NOMO-1 treated with DMSO at 0.1 percent for 48 hours (cell line): Measurements from ENCODE around the gene SRP54.
"Not testable (repeated sequence)": the region's sequence is repeated elsewhere in the genome, so short reads cannot be mapped to it uniquely, and the experiment has no call there.

Experiments used
- DNase-seq: peaks from one replicate; lab custom pipeline; 2025; ENCODE audit not compliant: unreplicated experiment; lab: John Stamatoyannopoulos, UW

The SRP54 gene

GRCh38 chr14:34982421-34983147 lies at the start of gene SRP54:
SRP54 (plus strand) TSS chr14:34982992; CDS start chr14:34996710, 13,718 bp downstream.
- peak; percentile 98 for DNase-seq

DNA sequence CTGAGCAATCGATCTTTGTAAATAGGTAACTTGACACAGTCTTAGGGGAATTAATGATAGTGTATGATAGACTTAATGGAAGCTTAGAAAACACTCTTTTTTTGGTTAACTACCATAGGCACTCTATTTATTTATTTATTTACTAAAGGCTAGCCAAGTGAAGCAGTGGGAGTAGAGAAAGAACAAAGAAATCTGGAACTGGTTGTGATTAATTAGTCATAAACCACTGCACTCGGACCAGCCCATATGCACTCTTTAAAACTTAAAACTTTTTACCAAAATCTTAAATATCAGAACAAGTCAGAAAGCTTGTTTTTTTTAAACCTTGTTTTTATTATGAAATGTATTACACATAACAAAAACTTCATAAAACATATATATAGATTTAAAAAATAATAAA lies 49.5 kb upstream of the SRP54 start:
- no peak for DNase-seq

DNA sequence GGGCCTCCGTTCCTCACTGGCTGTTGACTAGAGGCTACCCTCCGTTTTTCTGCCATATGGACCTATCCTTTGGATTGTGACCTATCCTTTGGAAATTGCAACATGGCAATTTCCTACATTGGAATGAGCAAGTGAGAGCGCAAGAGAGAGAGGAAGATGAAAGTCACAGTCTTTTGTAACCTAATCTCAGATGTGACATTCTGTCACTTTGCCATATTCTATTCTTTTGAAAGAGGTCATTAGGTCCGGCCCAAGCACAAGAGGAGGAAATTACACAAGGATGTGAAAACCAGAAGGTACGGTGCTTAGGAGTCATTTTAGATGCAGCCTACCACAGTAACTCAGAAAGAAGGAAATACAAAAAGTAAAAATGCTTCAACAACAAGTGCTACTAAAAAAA lies 47.3 kb upstream of the SRP54 start:
- peak; percentile 94 for DNase-seq

DNA sequence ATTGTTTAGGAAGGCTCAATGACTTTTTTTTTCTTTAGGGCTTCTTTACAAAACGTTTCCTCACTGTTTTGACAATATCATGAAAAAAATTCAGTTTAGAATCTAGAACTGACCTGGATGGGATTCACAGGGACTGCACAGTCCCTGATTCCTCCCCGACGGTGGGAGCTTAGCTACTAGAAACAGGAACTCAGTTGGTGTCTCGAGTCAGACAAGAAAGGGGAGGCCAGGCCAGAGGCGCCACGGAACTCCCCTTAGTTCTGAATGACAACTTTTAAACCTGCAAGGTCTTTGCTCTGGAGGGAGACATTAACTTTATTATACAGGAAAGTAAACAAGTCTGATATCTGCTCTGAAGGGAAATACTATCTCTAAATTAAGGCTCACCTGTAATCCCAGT lies 45.4 kb upstream of the SRP54 start:
- DNase-seq, result no peak

DNA sequence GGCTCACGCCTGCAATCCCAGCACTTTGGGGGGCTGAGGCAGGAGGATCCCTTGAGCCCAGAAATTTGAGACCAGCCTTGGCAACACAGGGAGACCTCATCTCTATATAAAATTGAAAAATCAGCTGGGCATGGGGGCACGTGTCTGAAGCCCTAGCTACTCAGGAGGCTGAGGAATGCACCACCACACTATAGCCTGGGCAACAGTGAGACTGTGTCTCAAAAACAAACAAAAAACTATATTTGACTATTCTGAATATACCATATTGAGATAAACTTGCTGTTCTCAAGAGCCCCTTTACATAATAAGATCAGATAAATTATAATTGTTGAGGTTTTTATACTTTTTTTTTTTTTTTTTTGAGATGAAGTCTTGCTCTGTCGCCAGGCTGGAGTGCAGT lies 44.9 kb upstream of the SRP54 start:
- no peak for DNase-seq

DNA sequence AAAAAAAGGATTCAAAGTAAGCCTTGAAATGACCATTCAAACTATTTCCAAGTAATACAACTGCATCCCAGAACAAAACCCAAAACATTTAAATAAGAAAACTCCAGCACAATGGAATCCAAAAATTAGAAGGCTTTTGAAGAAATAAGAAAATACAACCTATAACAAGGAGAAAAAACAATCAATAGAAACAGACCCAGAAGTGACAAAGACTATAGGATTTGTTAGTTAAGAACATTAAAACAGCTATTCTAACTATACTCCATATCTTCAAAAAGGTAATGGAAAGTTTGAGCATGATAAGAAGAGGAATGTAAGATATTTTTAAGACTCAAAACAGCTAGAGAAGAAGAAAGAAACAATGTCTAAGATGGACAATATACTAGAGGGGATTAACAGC lies 39.3 kb upstream of the SRP54 start:
- DNase-seq, result no peak

DNA sequence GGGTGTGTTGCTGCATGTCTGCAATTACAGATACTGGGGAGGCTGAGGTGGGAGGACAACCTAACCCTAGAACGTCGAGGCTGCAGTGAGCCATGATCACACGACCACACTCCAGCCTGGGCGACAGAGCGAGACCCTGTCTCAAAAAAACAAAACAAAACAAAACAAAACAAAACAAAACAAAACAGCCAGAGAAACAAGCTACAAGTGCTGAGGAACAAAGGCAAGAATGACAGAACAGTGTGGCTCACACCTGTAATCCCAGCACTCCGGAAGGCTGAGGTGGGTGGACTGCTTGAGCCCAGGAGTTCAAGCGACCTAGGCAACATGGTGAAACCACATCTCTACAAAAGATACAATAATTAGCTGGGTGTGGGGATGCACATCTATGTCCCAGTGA lies 38.0 kb upstream of the SRP54 start:
- DNase-seq, result no peak

- no peak for DNase-seq
These were observed 36.1 kb upstream of the SRP54 start for GRCh38 chr14:34946699-34947098.

DNA sequence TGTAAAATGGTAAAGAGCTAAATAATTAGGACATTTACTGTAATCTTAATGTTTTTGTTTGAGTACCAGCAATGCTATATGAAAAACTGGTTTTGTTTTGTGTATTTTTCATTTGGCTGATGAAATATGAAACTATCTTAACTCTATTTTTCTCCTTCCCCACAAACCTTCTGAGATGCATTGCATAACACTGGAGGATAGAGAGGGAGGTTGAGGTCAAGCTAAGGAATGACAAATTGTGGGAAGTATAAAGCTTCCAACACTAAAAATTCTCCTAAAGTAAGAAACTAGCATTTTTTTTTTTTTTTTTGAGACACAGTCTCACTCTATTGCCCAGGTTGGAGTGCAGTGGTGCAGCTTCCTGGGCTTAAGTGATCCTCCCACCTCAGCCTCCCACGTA lies 31.5 kb upstream of the SRP54 start:
- DNase-seq, result no peak

DNA sequence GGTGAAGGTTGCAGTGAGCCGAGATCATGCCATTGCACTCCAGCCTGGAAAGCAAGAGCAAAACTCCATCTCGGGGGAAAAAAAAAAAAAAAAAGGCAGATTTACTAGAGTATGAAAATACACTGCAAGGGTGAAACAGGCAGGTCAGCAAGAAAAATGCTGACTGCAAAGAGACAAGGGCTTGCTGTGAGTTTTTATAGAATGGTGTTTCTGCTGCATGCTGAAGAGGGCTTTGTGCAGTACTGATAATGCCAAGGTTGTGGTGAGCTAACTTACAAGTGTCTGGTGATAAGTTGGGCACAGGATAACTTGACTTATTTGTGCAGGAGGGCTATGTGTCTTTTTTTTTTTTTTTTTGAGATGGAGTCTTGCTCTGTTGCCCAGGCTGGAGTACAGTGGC lies 25.9 kb upstream of the SRP54 start:
- DNase-seq, result no peak

DNA sequence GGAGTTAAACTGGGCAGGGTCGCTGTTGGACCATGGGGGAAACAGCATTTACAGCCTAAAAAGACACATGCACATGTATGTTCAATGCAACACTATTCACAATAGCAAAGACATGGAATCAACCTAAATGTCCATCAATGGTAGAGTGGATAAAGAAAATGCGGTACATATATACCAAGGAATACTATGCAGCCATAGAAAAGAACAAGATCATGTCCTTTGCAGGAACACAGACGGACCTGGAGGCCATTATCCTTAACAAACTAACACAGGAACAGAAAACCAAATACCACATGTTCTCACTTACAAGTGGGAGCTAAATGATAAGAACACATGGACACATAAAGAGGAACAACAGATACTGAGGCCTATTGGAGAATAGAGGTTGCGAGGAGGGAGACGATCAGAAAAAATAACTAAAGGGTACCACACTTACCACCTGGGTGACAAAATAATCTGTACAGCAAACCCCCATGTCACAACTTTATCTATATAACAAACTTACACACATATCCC lies 25.0 kb upstream of the SRP54 start:
- no peak for DNase-seq

GRCh38 chr14:34962106-34962505 lies 20.7 kb upstream of the SRP54 start:
- not testable (repeated sequence) for DNase-seq

GRCh38 chr14:34964977-34965764 lies 17.6 kb upstream of the SRP54 start:
- DNase-seq, result peak; percentile 32

GRCh38 chr14:34965912-34966311 lies 16.9 kb upstream of the SRP54 start:
- DNase-seq, result no peak

GRCh38 chr14:34966413-34966812 lies 16.4 kb upstream of the SRP54 start:
- DNase-seq, result no peak

GRCh38 chr14:34970665-34971064 lies 12.1 kb upstream of the SRP54 start:
- DNase-seq, result no peak

DNA sequence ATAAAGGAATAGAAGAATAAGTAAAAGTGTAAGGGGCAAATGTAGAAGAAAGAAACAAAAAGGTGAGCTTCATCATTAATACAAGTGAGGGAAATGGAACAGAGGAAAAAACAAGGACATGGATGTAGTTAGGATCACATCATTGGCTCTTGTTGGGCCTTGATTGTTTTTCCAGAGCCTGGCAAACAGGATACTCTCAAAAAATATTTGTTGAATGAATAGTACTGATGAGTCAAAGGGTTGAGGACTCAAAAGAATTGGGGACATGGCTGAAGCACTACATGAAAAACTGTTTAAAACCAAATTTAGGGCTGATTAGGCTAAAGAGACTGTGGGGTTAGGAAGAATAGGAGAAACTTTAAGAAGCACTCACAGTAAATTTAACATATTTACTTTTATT lies 11.4 kb upstream of the SRP54 start:
- DNase-seq, result no peak

GRCh38 chr14:34971801-34972200 lies 11.0 kb upstream of the SRP54 start:
- DNase-seq, result no peak

- DNase-seq, result no peak
These were observed 4.3 kb upstream of the SRP54 start for GRCh38 chr14:34978444-34978843.

DNA sequence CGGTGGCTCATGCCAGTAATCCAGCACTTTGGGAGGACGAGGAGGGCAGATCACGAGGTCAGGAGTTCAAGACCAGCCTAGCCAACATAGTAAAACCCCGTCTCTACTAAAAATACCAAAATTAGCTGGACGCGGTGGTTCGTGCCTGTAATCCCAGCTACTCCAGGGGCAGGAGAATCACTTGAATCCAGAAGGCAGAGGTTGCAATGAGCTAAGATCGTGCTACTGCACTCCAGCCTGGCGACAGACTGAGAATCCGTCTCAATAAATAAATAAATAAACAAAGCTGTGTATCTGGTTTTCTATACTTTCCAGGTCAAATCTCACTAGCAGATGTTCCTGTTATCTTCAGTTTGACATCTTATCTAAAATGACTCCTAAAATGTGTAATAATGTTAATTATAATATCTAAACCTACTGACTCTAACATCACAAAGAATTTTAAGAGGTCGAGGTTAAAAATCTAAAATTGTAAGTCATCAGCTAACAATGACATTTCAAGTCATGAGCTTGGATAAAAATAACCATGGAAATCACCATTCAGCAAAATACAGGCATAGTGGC lies 2.4 kb upstream of the SRP54 start:
- no peak for DNase-seq

DNA sequence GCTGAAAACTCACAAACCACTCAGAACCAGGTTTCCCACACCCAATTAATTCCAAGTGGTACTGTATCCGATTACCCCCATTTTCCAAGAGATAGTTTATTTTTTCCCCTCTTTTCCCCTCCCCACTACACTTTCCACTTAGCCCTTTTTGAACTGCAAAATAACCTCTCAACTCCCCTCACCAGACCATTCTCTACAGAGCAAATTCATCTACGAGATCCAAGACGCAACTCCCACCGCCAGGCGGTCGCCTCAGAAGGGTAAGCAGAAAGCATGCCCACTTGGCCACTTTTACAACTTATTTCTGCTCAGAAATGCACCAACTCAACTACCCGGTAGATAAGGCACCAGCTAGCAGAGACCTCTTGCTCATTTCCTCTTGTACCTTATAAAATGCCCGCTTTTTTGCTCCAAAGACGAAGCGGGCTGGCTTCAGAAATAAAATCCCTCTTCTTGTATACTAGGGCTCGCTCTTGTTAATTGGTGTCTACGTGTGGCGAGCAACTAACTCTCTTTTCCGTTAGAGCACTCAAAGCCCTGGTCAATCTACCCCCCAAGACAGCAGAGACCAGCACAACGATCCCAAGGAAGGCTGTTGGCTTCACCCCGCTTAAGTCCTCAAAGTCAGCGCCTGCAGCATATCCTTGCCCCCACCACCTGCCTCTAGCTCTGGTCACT lies 910 bp upstream of the SRP54 start:
- DNase-seq, result peak; percentile 70
